GM18520 (cell line): Measurements from ENCODE around the gene CFAP251.
"Not testable (repeated sequence)": the region's sequence is repeated elsewhere in the genome, so short reads cannot be mapped to it uniquely, and the experiment has no call there.

Experiments
- ATAC-seq: cut with Tn5 transposase; IDR thresholded peaks from one replicate; pipeline ENCODE4 v1.9.1; 2021; ENCODE audit not compliant: unreplicated experiment

CFAP251 gene

DNA sequence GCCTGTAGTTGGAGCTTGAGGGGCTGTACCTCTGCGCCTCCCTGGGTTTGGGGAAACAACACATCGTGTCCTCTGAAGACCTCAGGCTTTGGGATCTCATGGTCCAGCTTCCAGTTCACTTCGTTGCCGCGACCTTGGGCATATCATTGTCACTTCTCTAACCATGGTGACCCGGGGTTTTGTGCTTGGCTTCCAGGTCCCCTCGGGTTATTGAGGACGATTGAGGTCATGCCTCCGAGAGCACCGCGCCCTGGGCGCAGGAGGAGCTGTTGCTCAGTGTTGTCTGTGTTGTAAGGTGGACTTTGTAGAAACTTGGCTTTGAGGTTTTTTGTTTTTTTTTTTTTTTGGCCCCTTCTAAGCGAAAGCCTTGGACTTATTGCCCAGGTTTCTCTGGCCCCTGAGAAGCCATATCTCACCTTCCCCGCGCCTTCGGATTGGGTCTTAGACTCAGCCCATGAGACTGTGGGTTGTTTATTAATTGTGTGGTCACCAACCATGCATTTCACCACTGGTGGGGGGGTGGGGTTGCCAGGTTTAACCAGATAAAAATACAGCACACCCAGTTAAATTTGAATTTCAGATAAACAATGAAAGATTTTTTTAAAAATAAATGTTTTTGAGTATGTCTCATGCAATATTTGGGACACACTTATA lies 105.9 kb downstream of the CFAP251 start:
- ATAC-seq = no peak

DNA sequence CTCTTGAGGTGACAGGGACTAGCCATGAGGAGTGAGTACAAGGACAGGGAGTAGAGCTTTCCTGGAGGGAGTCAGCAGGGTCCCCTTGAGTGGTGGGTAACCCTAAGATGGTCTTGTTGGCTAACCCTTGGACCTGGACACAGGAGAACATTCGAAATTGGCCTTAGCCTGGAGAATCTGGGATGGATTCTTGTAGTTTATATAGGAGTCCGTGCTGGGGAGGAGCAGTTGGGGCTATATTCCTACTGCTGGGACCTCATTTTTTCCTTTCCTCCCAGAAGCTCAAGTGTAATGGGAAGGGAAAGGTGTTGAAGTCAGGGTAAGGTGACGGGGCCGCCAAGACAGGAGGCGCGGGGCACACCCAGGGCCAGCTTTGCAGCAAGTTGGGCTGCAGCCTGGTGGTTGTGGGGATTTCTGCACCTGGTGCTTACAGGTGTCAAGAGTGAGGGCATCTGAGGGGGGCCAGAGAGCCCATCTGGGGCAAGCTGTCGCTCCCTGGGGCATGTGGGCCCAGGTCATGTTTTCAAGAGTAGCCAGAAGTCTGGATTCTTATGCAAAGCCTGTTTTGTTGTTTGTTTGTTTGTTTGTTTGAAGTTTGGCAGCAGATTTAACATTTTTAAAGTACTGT lies 108.4 kb downstream of the CFAP251 start:
- ATAC-seq = no peak

DNA sequence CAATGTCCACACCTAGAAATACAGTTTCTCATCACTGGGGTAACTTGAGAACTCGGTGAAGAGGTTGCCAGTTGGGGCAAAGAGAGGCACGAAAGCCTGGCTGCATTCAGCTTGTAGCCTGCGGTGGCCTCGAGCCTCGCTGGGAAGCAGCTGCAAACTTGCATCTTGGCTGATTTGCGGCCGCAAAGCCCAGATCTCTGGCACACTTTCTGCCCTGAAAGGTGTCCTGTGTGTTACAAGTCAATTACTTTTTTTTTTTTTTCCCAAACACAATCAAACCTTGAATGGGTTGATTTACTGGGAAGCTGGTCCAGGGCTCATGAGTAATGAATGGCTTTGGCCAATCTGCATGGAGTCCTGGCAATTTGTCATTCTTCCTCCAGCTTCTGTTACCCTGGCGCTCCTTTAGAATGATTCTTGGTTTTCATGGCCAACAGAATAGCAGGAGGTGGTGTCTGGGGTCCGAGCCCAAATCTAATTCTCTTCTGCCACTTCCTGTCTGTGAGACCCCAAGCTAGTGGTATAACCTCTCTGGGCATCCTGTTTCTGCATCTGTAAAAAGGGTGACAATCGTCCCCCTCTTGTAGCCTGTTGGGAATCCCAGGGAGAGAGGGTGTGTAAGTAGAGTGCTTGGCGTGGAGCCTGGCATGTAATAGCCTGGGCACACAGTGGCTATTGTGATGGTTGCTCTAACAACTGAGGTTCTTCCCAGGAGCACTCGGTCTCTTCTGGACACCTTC lies 109.9 kb downstream of the CFAP251 start:
- no peak for ATAC-seq

DNA sequence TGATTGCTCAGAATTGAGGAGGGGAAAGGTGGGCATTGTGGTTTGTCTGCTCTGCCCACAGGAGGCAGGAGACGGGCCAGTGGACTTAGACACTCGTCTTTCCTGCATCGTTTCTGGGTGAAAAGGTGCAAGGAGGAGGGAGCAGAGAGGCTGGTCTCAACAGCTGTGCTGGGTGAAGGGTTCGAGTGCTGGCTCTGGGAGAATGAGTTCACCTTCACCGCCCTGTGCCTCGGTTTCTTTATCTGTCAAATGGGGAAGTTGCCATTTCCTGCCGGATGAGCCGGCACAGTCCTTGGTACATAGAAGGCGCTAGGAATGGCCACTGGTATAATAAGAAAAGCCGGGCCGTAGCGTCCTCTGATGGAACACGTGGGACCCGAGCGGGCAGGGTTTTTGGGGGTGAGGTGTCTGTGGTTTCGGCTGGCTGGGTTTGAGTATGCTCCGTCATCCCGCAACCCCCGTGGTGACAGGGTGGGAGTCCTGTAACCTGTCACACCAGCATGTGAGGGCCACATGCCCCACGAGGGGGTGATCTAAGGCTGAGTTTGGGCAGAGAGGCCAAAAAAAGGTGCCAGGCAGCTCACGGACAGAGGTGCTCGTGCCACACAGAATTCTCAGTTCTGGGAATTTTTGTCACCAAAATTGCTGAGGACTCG lies 110.6 kb downstream of the CFAP251 start:
- no peak for ATAC-seq

DNA sequence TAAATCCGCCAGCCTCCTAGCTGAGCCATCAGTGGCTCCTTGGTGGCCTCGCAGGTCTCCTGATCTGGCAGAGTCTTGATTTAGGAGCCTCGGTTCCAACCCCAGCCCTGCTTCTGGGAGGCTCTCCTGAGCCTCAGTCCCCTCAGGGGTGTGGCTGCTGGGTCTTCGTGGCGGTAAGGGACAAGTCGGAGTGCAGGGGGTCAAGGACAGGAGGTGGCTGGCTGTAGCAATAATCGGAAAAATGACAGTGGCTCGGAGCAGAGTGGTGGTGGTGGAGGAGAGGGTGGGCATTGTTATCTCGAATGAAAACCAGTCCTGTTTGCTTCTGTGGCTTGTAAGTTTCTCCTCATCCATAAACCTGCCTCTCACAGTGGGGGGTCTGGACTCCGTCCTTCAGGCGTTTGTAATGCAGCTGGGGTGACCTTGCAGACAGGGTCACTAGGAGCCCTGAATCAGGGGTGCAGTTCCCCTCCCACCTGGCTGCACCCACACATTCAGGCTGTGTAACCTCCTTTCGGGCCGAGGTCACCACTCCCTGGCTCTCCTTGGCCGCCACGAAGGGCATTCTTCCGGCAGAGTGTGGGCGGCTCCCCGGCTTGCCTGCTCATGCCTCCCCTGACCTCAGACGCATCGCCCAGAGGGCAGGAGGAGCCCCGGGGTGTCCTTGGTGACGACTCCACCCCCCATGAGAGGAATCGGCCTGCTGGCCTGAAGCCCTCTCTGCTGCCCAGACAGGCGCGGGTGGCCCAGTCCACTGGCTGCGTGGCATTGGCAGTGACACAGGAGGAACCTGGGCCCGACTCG lies 111.4 kb downstream of the CFAP251 start:
- no peak for ATAC-seq

DNA sequence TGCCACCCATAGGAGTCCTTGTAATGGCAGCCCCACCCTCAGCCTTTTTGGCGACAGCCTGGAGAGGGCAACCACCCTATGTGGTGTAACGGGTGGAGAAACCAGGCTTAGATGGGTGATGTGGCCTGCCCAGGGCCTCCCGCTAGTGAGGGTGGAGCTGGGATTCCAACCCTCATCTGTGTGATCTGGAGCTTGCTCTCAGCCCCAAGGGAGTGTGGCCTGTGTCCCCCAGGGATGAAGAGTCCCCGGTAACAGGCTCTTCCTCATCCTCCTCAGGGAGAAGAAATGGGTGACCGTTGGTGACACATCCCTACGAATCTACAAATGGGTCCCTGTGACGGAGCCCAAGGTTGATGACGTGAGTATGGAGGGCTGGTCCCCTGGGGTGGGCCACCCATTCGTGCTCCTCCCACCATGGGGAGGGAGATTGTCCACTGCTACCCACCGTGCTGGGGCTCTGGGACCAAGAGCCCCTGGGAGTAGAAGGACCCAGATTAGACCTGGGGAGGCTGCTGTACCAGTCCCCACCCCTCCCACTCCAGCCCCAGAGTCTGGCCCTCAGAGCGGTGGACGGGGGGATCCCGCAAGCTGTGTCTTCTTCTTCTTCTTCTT lies 112.1 kb downstream of the CFAP251 start:
- ATAC-seq = no peak

DNA sequence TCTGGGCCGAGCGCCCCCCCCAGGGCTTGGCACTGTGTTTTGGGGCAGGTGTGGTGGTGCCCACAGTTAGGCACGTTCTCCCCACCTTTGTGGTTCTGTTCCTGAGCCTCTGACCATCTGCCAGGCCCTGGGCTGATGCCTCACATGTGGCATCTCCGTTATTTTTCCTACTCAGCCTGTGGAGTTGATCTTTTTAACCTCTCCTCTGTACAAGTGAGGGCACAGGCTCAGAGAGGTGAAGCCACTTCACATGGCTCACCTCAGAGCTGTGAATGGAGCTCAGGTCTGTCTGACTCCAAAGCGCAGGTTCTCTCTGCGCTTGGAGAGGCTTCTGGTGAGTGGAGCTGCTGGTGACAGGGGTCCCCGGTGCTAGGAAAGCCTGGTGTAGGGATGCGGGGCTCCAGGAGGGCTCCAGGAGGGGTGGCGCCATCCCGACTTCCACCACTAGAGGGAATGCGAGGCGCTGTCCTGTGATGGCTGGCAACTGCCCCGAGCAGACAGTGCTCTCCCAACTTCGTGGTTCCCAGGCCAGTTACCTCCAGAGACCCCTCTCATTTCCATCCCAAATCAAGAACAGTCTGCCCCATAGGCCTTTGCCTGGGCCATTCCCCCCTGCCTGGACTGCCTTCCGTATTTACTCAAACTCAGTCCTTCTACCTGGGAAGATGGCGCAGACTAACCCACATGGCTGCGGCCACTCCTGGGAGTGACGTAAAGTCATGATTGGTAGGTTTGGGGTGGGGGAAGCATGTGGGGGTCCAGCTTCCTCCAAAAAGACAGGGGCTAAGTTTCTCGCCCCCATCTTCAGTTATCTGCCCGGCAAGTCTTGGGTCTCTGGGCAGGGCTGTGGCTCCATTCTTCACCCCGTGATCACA lies 113.2 kb downstream of the CFAP251 start:
- ATAC-seq = no peak

DNA sequence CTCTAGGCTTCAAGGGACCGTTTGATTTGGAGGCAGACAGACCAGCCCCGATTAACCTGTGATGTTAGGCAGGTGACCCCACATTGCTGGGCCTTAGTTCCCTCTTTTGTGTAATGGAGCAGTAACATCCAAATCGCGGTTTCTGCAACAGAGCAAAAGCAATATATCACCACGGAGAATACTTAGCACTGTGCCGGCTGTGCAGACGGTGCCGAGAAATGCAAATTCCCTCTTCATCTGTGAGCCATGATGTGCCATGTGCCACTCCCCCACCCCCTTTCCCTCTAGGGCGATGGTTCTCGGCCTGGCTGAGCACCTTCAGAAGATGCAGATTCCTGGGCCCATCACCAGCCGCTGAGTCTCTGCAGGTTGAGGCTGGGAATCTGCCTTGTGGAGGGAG lies 114.2 kb downstream of the CFAP251 start:
- no peak for ATAC-seq

DNA sequence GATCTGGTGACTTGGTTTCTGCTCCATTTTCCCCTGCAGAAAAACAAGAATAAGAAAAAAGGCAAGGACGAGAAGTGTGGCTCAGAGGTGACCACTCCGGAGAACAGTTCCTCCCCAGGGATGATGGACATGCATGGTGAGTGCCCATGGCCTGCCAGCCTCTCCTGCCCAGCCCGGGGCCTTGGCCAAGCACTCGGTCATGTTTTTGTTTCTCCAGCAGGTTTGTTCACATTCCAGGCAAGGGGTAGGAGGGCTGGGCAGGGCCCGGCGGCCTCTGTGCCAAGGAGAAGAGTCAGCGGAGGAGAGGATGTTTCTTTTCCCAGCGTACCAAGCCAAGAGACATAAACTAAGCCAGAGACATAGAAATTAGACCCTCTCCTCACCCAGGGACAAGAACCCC lies 116.9 kb downstream of the CFAP251 start:
- ATAC-seq = no peak

DNA sequence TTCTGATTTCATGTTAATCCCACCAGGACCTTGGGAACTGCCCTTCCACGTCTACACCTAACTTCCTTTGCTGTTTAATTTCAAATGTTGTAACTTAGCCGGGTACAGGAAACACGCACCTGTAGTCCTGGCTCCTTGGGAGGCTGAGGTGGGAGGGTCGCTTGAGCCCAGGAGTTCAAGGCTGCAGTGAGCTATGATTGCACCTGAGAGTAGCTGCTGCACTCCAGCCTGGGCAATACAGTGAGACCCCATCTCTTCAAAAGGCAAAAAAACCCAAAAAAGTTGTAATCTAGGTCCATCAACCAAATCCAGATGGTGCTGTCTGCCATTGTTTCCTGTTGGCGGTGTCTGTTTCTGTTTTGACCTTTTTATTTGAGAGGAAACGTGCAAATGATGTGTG lies 117.8 kb downstream of the CFAP251 start:
- ATAC-seq = no peak

DNA sequence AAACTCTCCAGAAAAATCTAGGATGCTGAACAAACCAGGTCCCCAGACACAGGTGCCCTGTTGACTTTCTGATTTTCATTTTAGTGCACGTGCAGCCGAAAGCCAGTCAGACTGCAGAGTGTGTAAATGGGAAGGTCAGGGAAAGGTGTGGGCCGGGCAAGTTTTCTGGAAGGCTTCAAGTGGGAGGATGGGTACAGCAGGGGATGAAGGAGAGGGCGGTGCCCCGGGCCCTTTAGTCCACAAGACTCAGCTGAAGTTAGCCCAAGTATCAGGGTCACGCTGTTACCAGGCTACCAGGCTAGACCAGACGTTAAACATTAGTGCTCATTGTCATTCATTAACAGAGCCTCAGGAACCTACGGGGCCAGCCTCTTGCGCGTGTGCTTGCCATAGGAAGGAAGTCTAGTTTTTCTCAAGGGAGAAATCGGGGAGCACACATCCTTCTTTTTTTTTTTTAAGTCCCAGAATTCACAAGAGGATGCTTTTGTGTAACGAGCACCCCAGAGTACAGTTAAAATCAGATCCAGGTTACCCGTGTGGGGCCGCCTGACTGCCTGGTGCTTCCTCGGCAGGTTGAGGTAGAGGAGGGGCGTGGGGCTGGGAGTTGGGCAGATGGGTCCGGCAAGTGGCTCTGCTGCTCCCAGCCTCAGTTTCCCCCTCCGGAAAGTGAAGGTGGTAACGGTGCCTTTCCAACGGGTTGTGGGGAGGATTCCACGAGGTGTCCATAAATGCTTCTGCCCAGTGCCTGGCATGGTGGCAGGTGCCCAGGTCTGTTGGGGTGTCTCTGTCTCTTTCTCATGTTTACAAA lies 122.4 kb downstream of the CFAP251 start:
- ATAC-seq = no peak

DNA sequence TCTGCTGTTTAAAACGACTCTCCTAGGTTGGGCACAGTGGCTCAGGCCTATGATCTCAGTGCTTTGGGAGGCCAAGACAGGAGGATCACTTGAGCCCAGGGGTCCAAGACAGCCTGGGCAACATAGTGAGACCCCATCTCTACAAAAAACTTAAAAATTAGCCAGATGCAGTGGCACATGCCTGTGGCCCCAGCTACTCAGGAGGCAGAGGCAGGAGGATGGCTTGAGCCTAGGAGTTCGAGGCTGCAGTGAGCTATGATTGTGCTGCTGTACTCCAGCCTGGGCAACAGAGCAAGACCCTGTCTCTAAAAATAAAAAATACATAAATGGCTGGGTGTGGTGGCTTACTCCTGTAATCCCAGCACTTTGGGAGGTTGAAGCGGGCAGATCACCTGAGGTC lies 123.1 kb downstream of the CFAP251 start:
- not testable (repeated sequence) for ATAC-seq

DNA sequence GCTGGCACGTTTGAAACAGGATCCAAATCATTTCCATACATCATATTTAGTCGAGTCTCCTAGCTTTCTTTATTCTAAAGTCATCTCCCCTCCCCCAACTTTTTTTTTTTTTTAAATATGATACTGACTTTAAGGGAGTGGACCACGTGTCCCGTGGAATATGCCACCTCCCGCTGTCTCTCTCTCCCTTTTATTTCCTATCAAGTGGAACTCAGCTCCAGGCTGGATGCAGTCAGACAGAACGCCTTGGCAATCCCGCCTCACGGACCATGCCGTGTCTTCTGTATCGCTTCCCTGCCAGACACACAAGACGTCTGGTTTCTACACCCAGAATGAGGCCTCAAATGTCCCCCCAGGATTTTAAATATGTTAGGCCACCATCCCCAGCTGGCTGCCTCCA lies 124.5 kb downstream of the CFAP251 start:
- ATAC-seq = no peak

DNA sequence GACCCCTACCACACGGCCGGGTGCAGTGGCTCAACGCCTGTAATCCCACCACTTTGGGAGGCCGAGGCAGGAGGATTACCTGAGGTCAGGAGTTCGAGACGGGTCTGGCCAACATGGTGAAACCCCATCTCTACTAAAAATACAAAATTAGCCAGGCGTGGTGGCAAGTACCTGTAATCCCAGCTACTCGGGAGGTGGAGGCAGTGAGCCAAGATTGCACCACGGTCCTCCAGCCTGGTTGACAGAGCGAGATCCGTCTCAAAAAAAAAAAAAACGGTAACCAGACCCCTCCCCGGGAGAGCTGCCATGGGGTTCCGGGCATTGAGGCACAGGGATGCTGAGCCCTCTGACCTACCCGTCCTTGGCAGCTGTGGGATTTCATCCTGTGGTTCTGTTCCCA lies 125.1 kb downstream of the CFAP251 start:
- ATAC-seq = no peak

DNA sequence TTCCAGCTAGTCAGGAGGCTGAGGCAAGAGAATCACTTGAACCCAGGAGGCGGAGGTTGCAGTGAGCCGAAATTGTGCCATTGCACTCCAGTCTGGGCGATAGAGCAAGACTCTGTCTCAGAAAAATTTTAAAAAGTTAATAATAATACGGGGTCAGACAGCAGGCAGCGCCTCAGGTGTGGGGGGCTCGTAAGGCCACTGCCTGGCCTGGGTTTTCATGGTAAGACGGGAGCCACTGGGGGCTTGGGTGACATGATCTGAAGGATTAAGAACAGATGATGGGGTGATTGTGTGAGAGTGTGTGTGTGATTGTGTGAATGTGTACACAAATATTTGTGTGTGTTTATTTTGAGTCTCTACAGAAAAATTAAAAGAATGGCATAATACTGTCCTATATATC lies 126.9 kb downstream of the CFAP251 start:
- no peak for ATAC-seq

DNA sequence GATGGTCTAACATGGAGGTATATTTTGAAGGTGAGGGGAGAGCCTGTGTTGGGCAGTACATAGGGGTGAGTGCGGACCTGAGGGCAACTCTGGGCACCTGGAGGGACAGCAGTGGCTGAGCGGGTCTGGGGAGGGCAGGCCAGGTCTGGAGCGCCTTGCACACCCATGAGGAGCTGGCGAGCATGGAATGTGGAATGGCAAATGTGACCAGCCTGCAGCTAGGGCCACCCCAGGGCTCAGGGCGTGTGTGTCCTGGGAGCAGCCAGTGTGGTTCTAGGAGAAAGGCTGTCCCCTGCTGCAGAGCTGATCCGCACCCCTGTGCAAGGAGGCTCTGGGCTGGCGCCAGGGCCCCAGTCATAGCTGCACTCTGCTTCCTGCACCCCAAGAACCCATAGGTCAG lies 127.8 kb downstream of the CFAP251 start:
- ATAC-seq = no peak

DNA sequence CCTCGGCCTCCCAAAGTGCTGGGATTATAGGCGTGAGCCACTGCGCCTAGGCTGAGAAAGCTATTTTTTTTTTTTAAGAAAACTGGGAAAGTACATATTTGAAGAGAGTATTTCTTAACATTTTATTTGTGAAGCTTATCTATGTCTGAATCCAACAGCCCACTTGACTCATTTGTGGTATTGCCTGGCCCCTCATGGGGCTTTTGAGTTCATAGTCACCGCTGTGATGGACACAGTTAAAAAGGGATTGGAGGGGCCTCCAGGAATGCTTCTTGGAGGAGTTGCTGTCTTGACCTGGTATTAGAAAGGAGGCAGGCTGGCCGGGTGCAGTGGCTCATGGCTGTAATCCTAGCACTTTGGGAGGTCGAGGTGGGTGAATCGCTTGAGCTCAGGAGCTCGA lies 129.8 kb downstream of the CFAP251 start:
- no peak for ATAC-seq

DNA sequence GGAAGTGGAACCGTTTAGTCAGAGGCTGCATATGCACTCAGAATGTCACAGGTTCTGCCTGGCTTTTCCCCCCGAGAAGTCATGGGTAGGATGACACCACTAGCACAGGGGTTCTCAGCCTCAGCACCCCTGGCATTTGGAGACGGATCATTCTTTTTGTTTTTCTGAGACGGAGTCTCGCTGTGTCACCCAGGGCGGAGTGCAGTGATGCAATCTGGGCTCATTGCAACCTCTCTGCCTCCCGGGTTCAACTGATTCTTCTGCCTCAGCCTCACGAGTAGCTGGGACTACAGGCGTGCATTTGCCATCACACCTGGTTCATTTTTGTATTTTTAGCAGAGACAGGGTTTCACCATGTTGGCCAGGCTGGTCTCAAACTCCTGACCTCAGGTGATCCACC lies 131.4 kb downstream of the CFAP251 start:
- no peak for ATAC-seq

DNA sequence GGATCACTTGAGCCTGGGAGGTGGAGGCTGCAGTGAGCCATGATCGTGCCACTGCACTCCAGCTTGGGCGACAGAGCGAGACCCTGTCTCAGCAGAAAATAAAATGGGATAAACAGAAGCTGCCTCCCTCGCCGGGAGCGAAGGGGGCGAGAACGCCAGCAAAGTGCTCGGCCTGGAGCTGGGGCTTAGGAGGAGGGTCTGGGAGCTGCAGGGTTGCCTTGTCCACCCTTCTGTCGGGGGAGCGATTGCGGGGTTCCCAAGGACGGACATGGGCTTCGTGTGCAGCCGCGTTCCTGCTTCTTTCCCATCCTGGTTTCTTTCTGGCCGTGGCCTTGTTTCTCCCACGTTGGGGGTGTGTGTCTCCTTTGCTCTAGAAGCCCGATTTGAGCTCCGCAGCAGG lies 132.3 kb downstream of the CFAP251 start:
- ATAC-seq = no peak
